HG02884 (cell line): Measurements from ENCODE around the gene C1orf122.
"Not testable (repeated sequence)": the region's sequence is repeated elsewhere in the genome, so short reads cannot be mapped to it uniquely, and the experiment has no call there.

ENCODE experiments used
- ATAC-seq: cut with Tn5 transposase; IDR thresholded peaks from one replicate; pipeline ENCODE4 v1.9.1; 2021; ENCODE audit warnings: mild to moderate bottlenecking, moderate library complexity; ENCODE audit not compliant: unreplicated experiment

Gene C1orf122

GRCh38 chr1:37807555-37808368, at the start of gene C1orf122, which contains the start of gene YRDC:
Gene C1orf122, plus strand, starts transcription at chr1:37807790. Its CDS starts 615 bp downstream, at chr1:37808405.
Gene YRDC, minus strand, starts transcription at chr1:37808208. Its CDS starts 28 bp downstream, at chr1:37808180.
- ATAC-seq, result peak; percentile 88

GRCh38 chr1:37759451-37759850, 48.1 kb upstream of the C1orf122 start:
- ATAC-seq, result no peak

GRCh38 chr1:37761416-37762095, 46.0 kb upstream of the C1orf122 start:
- ATAC-seq, result no peak

GRCh38 chr1:37762516-37762915, 45.1 kb upstream of the C1orf122 start:
- ATAC-seq, result no peak

GRCh38 chr1:37763791-37764413, 43.7 kb upstream of the C1orf122 start:
- no peak for ATAC-seq

GRCh38 chr1:37764414-37764825, 43.2 kb upstream of the C1orf122 start:
- ATAC-seq, result no peak

GRCh38 chr1:37764888-37765441, 42.6 kb upstream of the C1orf122 start, which contains the start of gene EPHA10:
Gene EPHA10, minus strand, starts transcription at chr1:37765120. Its CDS starts 54 bp downstream, at chr1:37765066.
- no peak for ATAC-seq

- ATAC-seq, result no peak
These were observed 41.5 kb upstream of the C1orf122 start for GRCh38 chr1:37765916-37766664.

- ATAC-seq, result no peak
These were observed 40.1 kb upstream of the C1orf122 start for GRCh38 chr1:37767488-37767887.

GRCh38 chr1:37771440-37771839, 36.1 kb upstream of the C1orf122 start:
- not testable (repeated sequence) for ATAC-seq

- no peak for ATAC-seq
These were observed 30.6 kb upstream of the C1orf122 start for GRCh38 chr1:37776946-37777516.

GRCh38 chr1:37778654-37779053, 28.9 kb upstream of the C1orf122 start:
- ATAC-seq, result no peak

GRCh38 chr1:37782491-37782890, 25.1 kb upstream of the C1orf122 start:
- ATAC-seq, result no peak

GRCh38 chr1:37792943-37793686, 14.5 kb upstream of the C1orf122 start:
- no peak for ATAC-seq

- ATAC-seq, result no peak
These were observed 13.7 kb upstream of the C1orf122 start, which contains the start of gene MANEAL for GRCh38 chr1:37793773-37794371. Gene MANEAL, plus strand, starts transcription at chr1:37793847. Its CDS starts 336 bp downstream, at chr1:37794183.

- ATAC-seq, result no peak
These were observed 12.9 kb upstream of the C1orf122 start for GRCh38 chr1:37794372-37795339.

GRCh38 chr1:37795340-37796125, 12.1 kb upstream of the C1orf122 start:
- ATAC-seq, result no peak
